Urinary bladder (tissue), 4 donors: Measurements from ENCODE around the gene NEU4. TPM values are rescaled to one million over a fixed set of nuclear protein-coding genes. Genes with fewer than 3 reads are reported as not detected.

Source experiments
- DNase-seq: peaks from one replicate; pipeline ENCODE4 v3.0.0-alpha.2; 2015; ENCODE audit errors: extremely low spot score
- H3K27ac ChIP-seq: one replicate; pipeline ENCODE4 v1.5.1; 2013; ENCODE audit warnings: low read depth, mild to moderate bottlenecking, moderate library complexity
- H3K36me3 ChIP-seq: one replicate; pipeline ENCODE4 v1.6.1; 2013; ENCODE audit warnings: mild to moderate bottlenecking, moderate library complexity; ENCODE audit not compliant: insufficient read depth
- H3K4me1 ChIP-seq: one replicate; pipeline ENCODE4 v1.6.1; 2013; ENCODE audit warnings: mild to moderate bottlenecking, moderate library complexity; ENCODE audit not compliant: insufficient read depth
- H3K4me3 ChIP-seq: one replicate; pipeline ENCODE4 v1.5.1; 2013; ENCODE audit warnings: low read depth, low read length
- WGBS: extraction: QIAGEN DNeasy Blood & Tissue Kit; methylation state at CpG from one replicate; pipeline ENCODE4 v1.1.7; 2013; 5-methylcytosine and 5-hydroxymethylcytosine counted together
- polyA plus RNA-seq: library from polyadenylated mRNA; stranded (reverse); fragments of 200-250 nt; gene quantifications from one replicate; pipeline ENCODE4 v1.2.3, GENCODE V29; 2013
- total RNA-seq: library from RNA; depleted of rRNA; stranded (reverse); fragments of >200 nt; gene quantifications from one replicate; pipeline ENCODE4 v1.2.3, GENCODE V29; 2014
- donor health status: healthy with polysubstance abuse.
- donor health status: healthy.

The NEU4 gene
- total and polyA plus RNA-seq, 2 donors, result 0.21 to 0.29 TPM

DNA sequence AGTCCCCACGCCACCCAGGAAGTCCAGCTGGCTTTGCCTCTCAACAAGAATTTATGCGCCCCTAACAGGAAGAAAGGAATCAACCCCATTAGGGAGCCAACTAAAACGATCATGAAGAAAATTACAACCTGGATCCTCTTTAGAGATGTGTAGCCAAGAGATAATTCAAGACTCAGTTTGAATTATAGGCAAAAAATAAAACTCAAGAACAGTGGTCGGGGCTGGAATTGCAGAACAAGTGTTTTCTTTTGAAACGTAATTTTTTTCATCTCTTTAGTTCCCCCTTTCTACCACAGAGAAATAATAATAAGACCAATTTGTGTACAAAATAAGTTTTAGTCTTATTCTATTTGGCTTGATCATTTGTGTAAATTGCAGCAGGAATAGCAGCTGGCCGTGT is 27.3 kb downstream of the NEU4 start:
- Histone ChIP-seq H3K27ac (no peak overlapping the region), H3K36me3 (no peaks in the 10 kb centered on the region), H3K4me1 (no peaks in the 10 kb centered on the region), H3K4me3 (no peak overlapping the region)
- DNase-seq, result no peak
- WGBS, result 62% methylated on average over 6 of the region's 6 CpGs

DNA sequence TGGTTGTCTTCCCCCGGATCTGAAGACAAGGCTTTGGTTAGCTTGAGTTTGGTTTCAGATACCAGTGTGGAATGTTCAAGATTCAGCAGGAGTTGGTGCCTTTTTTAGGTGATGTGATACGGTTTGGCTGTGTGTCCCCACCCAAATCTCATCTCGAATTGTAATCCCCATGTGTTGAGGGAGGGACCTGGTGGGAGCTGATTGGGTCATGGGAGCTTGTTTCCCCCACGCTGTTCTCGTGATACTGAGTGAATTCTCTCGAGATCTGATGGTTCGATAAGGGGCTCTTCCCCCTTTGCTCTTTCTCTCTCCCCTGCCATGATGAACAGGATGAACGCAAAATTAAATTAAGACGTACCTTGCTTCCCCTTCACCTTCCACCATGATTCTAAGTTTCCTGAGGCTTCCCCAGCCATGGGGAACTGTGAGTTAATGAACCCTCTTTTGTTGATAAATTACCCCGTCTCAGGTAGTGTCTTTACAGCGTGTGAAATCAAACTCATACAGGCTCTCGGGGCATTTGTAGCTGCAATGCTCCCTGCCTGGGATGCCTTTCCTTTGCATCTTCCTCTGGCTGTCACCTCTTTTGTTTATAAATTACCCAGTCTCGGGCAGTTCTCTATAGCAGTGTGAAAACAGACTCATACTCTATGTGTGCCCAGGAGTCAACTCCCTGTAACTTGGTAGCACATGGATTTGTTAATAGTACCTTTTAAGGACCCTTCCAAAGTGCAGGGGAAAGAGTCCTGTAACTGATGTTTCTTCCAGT is 28.4 kb downstream of the NEU4 start:
- no peaks in the 10 kb centered on the region for H3K4me1 ChIP-seq
- no peaks in the 10 kb centered on the region for H3K36me3 ChIP-seq
- no peak overlapping the region for H3K27ac ChIP-seq
- 52% methylated on average over 13 of the region's 13 CpGs for WGBS
- H3K4me3 ChIP-seq, result no peak overlapping the region
- DNase-seq, result no peak

DNA sequence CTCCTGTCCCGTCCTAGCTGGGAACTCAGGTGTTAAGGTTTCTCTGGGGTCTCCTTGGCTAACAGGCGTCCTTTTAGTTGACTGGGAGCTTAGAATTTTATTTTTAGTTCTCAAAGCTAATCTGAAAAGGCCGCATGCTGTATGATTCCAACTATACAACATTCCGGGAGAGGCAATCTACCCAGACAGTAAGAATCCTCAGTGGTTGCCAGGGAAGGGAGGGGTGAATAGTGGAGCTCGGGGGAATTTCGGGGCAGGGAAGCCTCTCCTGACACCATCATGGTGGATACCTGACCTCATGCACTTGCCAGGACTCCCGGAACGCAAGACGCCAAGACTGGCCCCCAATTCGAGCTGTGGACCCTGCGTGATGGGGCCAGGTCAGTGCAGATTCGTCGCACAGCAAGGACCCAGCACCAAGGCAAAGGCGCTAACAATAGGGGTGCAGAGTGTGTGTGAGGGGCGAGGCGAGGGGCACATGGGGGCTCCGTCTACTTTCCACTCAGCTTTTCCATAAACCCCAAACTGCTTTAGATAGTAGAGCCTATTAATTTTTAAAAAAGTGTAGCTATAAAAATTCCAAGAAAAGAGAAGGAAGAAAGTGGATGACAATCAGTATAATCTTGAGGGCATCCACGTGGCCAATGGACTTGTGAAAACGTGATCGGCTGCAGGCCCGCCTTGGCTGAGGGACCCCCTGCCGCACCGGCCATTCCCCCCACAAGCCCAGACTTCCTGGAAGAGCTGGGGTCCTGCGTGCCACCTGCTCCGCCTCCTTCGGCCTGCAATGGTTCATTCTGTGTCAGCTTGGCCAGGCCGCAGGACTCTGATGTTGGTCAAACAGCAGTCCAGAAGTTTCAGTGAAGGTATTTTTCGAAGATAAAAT is 32.4 kb downstream of the NEU4 start:
- no peak for DNase-seq
- H3K27ac ChIP-seq, result no peak overlapping the region
- no peaks in the 10 kb centered on the region for H3K4me1 ChIP-seq
- H3K4me3 ChIP-seq, result no peak overlapping the region
- H3K36me3 ChIP-seq, result no peaks in the 10 kb centered on the region
- 73% methylated on average over 28 of the region's 28 CpGs for WGBS

DNA sequence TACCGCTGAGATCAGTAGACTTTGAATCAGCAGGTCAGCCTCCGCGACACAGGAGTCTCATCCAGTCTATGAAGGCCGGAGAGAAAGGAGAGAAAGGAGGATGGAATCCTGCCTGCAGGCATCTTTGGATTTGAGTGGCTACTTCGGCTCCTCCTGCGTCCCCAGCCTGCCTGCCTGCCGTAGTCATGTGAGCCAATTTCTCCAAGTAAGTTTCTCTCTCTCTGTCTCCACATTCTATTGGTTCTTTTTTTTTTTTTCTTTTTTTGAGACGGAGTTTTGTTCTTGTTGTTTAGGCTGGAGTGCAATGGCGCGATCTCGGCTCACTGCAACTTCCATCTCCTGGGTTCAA is 33.0 kb downstream of the NEU4 start:
- H3K4me3 ChIP-seq, result no peak overlapping the region
- 83% methylated on average over 11 of the region's 11 CpGs for WGBS
- no peaks in the 10 kb centered on the region for H3K4me1 ChIP-seq
- H3K36me3 ChIP-seq, result no peaks in the 10 kb centered on the region
- H3K27ac ChIP-seq, result no peak overlapping the region
- no peak for DNase-seq

DNA sequence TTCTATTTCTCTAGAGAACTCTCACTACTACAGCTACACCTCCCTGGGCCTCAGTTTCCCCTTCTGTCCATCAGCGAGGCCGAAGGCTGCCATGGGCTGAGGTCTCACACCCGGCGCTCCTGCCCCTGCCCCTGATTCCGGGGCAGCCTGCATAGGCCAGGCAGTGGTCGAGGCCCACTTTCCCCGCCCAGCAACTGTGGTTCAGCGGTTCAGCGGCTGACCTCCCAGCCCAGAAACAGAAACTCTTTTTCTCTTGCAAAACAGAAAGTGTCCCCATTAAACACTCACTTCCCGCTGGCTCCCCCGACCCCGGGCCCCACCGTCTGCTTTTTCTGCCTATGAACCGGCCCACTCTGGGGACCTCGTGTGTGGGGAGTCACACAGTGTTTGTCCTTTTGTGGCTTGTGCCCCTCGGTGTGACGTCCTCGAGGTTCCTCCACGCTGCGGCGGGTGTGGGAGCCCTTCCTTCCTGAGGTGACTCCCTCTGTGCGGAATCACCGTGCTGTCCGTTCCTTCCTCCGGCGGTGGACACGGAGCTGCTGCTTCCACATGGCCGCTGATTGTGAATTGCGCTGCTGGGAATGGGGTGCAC is 33.7 kb downstream of the NEU4 start:
- H3K36me3 ChIP-seq, result no peaks in the 10 kb centered on the region
- no peak for DNase-seq
- WGBS, result 66% methylated on average over 29 of the region's 29 CpGs
- no peaks in the 10 kb centered on the region for H3K4me1 ChIP-seq
- peak overlapping the region; percentile 42 for H3K27ac ChIP-seq
- H3K4me3 ChIP-seq, result no peak overlapping the region

DNA sequence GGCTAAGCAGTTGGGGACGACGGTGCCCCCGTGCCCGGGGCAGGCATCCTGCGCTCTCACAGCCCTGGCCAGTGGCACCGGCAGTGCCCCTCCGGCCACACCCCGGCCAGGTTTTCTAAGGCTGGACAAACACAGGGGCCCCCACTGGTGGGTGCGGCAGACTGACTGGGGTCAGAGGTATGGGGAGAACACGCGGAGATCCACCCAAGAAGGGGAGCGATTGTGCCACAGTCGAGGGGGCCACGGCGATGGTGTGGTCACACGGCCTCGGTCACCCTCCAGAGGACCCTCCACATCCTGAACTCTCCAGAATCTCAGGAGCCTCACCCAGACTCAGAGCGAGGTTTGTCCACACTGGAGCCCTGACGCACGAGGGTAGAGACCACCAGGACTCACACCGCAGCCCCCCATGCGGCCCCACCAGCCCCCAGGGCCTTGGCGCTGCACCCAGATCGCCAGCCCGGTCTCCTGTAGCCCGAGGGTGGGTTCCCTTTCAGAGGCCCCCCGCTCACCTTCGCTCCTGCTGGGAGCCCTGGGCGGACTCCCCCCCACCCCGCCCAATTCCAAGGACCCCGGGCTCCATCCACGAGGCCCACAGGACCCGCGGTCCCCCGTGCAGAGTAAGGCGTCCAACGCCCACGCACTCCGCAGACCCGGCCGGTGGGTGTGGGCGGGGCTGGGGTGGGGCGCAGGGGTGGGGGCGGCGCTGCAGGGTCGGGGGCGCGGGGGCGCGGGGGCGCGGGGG is 34.5 kb downstream of the NEU4 start:
- 51% methylated on average over 52 of the region's 52 CpGs for WGBS
- no peak for DNase-seq
- Histone ChIP-seq H3K4me1 (no peaks in the 10 kb centered on the region), H3K4me3 (peak overlapping the region; percentile 49), H3K36me3 (no peaks in the 10 kb centered on the region), H3K27ac (no peak overlapping the region)

DNA sequence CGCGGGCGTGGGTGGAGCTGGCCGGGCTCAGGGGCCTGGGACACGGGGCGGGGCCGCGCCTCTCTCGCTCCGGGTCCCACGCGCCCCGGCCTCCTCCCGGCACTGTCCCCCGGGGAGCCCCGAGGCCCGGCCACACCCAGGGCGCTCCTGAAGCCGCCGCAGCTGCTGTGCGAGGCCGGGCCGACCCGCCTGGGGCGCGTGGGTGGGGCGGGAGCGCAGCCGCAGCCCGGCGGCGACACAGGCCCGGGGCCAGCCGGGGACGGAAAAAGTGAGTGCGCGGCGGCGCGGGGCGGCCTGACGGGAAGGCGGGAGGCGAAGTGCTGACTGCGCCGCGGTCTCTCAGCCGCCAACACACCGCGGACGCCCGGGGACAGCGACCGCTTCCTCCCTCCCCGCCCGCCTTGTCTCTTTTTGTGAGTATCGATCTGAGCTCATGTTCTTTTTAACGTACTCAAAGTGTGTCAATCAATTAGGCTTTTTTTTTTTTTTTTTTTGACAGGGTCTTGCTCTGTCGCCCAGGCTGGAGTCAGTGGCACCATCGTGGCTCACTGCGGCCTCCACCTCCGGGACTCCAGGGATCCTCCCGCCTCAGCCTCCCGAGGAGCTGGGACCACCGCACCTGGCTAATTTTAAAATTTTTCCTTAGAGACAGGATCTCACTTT is 35.2 kb downstream of the NEU4 start:
- no peak overlapping the region for H3K27ac ChIP-seq
- no peaks in the 10 kb centered on the region for H3K36me3 ChIP-seq
- no peaks in the 10 kb centered on the region for H3K4me1 ChIP-seq
- no peak for DNase-seq
- WGBS, result 5% methylated on average over 65 of the region's 65 CpGs
- H3K4me3 ChIP-seq, result peak overlapping the region; percentile 49

DNA sequence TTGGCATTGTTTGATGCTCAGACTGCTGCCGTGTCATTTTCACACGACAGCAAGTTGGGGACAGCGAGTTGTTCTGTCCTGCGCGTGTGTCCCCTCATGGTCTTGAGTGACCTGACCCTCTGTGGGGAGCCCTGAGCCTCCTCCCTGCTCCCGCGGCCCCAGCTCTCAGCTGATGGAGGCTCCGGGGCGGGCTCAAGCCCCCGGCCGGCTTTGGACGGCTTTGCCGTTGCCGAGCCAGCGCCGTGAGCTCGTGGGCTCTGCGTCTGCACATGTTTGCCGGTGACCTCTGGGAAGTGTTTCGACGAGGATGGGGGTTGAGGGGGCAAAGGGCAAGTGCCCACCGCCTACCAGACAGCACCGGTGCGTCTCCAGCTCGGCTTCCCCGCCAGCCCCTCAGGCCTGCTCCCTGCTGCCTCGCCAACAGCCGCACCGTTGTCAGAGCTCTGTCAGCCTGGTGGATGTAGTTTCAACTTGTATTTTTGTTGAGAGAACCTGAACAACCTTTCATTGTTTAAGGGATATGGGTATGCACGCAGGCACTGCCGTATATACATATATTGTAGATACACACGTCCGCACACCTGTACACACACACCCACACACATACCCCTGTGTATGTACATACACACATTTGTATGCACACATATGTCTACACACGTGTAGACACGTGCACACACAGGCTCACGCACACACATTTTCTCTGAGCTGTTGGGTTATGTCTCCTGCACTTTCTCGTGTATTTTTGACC is 36.0 kb downstream of the NEU4 start:
- H3K4me1 ChIP-seq, result no peaks in the 10 kb centered on the region
- no peaks in the 10 kb centered on the region for H3K36me3 ChIP-seq
- 81% methylated on average over 37 of the region's 37 CpGs for WGBS
- no peak overlapping the region for H3K4me3 ChIP-seq
- no peak overlapping the region for H3K27ac ChIP-seq
- DNase-seq, result no peak

DNA sequence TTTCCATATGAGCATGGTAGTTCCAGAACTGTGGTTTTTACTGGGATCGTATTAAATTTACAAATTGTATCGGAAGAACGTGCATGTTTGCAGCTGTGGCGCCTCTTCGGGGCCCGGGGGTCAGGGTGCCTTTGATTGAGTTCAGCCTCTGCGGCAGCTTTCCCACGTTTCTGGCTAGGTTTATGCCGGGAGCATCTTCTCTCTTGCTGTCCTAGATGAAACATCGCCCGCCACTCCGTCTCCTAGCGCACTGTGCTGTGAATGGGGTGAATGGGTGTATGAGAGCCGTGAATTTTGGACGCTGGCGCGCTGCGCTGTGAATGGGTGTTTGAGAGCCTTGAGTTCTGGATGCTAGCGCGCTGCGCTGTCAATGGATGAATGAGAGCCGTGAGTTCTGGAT is 37.4 kb downstream of the NEU4 start:
- H3K36me3 ChIP-seq, result no peaks in the 10 kb centered on the region
- no peak overlapping the region for H3K4me3 ChIP-seq
- WGBS, result 89% methylated on average over 22 of the region's 22 CpGs
- no peak overlapping the region for H3K27ac ChIP-seq
- no peak for DNase-seq
- no peaks in the 10 kb centered on the region for H3K4me1 ChIP-seq

DNA sequence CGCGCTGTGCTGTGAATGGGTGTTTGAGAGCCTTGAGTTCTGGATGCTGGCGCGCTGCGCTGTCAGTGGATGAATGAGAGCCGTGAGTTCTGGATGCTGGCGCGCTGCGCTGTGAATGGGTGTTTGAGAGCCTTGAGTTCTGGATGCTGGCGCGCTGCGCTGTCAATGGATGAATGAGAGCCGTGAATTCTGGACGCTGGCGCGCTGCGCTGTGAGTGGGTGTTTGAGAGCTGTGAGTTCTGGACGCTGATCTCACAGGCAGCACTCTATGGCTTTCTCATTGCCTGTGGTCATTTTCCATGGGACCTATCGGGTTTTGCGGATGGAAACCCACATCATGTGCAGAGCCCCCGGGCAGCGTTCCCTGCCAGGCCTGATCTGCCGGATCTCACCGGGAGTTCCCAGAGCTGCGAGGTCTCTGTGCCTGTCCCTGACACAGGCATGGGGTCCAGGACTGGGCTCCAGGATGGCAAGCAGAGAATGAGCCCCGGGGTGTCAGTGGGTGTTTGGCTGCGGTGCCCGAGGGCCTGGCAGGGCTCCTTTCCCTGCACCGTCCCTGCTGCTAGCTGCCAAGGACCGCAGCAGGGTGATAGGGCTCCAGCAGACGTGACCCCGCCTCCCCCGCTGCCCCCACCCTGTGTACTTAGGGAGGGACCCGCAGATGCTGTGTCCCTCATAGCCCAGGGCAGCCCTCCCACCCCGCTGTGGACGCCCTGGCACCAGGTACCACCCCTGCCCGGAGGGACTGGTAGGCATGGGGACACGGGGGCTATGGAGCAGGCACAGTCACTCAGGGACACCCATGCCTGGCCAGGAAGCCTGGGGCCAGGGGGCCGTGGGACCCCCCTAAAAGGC is 40.0 kb downstream of the NEU4 start:
- Histone ChIP-seq H3K27ac (no peak overlapping the region), H3K4me3 (no peak overlapping the region), H3K4me1 (no peaks in the 10 kb centered on the region), H3K36me3 (no peaks in the 10 kb centered on the region)
- DNase-seq, result no peak
- 90% methylated on average over 39 of the region's 39 CpGs for WGBS

DNA sequence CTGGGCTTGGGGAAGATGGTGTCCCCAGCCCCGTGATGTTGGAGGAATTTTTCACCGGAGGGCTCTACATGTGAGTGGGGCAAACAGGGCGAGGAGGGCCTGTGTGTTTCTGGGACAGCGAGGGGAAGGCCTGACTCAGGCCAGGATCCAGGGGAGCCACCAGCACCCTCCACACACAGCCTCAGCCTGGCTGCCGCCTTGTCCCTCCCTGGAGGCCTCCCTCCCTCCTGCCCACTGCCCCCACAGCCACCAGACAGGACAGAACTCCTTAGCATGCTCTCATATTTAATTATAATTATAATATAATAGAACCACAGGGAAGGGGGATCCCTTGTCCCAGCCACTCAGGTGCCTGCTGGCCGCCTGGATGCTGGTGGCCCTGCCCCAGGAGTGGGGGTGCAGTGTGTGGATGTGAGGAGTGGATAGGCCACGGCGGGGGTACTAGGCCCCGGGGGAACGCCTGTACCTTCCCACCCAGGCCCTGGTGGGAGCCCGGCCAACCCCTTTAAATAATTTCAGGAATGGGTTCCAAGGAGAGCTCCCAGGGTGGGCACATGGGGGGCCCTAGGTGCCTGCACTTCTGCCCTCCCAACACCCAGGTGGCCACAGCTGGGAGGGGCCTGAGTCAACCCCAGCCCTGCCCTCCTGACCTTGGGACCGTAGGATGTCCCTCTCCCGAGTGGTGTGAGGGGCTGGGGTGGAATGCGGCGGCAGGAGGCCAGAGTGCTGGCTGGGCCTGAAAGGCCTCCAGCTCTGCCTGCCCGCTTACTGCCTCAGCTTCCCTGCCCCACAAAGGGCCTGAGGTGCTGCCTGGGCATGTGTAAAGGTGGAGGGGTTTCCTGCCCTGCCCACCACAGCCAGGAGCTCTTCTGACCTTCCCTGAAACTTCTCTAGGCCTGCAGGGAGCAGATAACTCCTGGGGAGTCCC is 40.9 kb downstream of the NEU4 start:
- H3K4me1 ChIP-seq, result no peaks in the 10 kb centered on the region
- H3K36me3 ChIP-seq, result no peaks in the 10 kb centered on the region
- H3K4me3 ChIP-seq, result no peak overlapping the region
- no peak for DNase-seq
- H3K27ac ChIP-seq, result no peak overlapping the region
- WGBS, result 88% methylated on average over 16 of the region's 16 CpGs
